Astrocyte of the cerebellum (primary cell): ENCODE measurements around the gene NEK6.

Experiments used
- DNase-seq: peaks from one replicate; pipeline ENCODE4 v3.0.0-alpha.2; 2011; ENCODE audit warnings: low read depth
- H3K4me3 ChIP-seq: 2 replicates; pipeline ENCODE4 v1.5.1; 2011; ENCODE audit warnings: mild to moderate bottlenecking, low read depth, low read length, moderate library complexity
- in situ Hi-C: cut with HindIII; loops from 2 replicates; pipeline ENCODE4 v1.10.0; 2017; ENCODE audit warnings: low sequenced_read_pairs
- TF ChIP-seq, protein P1 (sequence below): IDR thresholded peaks from 2 replicates; pipeline ENCODE4 v1.5.1; 2012; ENCODE audit warnings: low read length, low read depth, moderate library complexity, mild to moderate bottlenecking; ENCODE audit errors: missing control alignments

Gene NEK6

DNA sequence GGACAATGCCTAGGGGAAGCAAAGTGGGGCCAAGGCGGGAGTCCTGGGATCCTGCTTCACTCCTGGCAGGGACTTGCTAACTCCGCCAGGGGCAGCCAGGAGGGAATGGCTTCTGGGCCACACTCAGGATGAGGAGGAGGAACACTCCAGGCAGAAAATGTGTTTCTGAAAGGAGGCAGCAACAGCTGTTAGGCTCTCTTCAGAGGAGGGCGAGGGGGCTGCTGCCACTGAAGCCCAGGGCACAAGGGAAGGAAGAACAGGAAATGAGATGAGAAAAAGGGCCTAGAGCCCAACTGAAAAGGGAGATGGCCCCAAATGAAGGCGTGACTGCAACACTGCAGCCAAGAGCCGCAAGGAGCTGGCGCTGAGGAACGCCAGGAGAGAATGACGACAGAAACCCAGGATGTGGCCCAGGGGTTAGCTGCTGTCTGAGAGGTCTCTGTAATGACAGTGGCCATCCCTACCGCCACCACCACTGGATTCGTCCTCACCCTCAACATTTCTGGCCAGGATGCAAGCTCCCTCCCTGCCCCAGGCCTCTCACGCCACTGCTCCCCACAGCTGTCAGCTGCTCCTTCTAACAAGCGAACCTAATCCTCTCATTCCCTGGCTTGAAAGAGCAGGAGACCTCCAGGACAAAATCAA, 141.7 kb downstream of the NEK6 start:
- no peak overlapping the region for H3K4me3 ChIP-seq
- DNase-seq: no peak
- TF ChIP-seq, protein P1, sequence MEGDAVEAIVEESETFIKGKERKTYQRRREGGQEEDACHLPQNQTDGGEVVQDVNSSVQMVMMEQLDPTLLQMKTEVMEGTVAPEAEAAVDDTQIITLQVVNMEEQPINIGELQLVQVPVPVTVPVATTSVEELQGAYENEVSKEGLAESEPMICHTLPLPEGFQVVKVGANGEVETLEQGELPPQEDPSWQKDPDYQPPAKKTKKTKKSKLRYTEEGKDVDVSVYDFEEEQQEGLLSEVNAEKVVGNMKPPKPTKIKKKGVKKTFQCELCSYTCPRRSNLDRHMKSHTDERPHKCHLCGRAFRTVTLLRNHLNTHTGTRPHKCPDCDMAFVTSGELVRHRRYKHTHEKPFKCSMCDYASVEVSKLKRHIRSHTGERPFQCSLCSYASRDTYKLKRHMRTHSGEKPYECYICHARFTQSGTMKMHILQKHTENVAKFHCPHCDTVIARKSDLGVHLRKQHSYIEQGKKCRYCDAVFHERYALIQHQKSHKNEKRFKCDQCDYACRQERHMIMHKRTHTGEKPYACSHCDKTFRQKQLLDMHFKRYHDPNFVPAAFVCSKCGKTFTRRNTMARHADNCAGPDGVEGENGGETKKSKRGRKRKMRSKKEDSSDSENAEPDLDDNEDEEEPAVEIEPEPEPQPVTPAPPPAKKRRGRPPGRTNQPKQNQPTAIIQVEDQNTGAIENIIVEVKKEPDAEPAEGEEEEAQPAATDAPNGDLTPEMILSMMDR: peak; percentile 44
- in situ Hi-C loops: no loop called here

DNA sequence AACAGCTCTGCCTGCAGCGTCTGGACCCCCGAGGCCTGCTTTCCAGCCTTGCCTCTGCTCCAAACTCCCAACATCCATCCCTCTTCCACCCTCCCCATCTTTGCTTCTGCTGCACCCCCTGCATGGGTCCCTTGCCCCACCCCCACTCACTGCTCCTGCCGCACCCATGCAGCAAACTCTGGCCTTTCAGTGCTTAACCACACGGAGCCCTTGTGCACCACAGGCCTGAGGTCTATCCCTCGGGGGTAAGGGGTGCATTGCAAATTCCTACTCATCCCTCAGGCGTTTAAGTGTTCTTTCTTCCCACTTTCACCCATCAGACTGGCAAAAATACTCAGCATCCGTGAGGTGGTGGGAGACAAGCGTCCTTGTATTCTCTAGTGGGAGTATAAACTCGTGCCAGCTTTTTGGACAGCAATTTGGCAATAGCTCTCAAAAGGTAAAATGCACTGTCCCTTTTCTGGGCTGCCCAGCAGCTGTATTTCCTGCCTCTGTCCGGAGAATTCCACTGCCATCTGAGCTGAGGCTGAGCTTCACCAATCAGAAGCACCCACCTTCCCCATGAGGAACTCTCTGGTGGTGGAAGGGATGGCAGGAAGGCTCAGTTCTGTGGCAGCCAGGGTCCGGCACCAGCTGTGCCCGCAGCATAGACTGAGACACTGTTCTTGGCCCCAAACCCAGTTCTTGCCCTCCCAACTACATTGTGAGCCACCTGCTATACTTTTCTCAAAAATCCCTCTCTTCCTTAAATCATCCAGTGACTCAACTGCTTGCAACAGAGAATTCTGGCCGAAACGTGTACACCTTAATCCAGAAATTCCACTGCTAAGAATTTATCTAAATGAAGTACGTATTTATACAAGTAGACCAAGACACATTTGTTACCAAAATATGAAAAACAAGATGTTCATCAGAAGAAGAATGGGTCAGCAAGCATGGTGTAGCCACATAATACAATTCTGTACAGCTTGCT, 142.5 kb downstream of the NEK6 start:
- no peak for DNase-seq
- TF ChIP-seq, protein P1: no peak
- in situ Hi-C loops: no loop called here
- no peak overlapping the region for H3K4me3 ChIP-seq
